ENCODE data around the gene HAPLN2. TPM values are rescaled to one million over a fixed set of nuclear protein-coding genes. Genes with fewer than 3 reads are reported as not detected.

HAPLN2 gene
- total RNA-seq, 1 experiment from 2014 or later: 1.2 TPM

DNA sequence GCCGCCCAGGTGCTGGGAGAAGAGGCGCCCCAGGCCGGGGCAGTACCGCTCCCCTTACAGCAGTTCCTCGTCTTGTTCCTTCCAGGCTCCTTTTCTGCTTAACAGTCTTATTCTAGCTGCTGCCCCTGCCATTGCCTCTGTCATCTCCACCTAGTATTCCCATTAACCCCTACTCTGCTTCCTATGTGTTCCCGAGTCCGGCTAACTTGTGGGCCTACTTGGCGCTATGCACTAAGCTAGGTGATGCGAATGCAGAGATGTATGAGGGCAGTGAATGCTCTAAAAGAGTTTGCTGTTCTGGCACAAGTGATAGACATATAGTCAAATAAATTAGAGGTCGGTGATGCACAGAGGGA lies 46.6 kb upstream of the HAPLN2 start:
- DNase-seq (ENCODE audit: low spot score) (no peak), ATAC-seq (peak; percentile 15)
- H3K4me1 Mint-ChIP-seq: peaks cover 15% of the 10 kb centered on the region
- H3K9me3 Mint-ChIP-seq: no peaks in the 10 kb centered on the region
- H3K4me3 Mint-ChIP-seq: peak overlapping the region; percentile 99
- H3K27ac Mint-ChIP-seq: no peak overlapping the region
- no peaks in the 10 kb centered on the region; the same call in 1 of the 2 replicates for H3K27me3 Mint-ChIP-seq (ENCODE audit: low read depth)
- TF ChIP-seq, protein P1, sequence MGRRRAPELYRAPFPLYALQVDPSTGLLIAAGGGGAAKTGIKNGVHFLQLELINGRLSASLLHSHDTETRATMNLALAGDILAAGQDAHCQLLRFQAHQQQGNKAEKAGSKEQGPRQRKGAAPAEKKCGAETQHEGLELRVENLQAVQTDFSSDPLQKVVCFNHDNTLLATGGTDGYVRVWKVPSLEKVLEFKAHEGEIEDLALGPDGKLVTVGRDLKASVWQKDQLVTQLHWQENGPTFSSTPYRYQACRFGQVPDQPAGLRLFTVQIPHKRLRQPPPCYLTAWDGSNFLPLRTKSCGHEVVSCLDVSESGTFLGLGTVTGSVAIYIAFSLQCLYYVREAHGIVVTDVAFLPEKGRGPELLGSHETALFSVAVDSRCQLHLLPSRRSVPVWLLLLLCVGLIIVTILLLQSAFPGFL (CRISPR knock-in tag; IDR thresholded peaks at IDR 0.05; ENCODE audit: borderline replicate concordance): no peak
- TF ChIP-seq, protein P2, sequence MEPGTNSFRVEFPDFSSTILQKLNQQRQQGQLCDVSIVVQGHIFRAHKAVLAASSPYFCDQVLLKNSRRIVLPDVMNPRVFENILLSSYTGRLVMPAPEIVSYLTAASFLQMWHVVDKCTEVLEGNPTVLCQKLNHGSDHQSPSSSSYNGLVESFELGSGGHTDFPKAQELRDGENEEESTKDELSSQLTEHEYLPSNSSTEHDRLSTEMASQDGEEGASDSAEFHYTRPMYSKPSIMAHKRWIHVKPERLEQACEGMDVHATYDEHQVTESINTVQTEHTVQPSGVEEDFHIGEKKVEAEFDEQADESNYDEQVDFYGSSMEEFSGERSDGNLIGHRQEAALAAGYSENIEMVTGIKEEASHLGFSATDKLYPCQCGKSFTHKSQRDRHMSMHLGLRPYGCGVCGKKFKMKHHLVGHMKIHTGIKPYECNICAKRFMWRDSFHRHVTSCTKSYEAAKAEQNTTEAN (CRISPR knock-in tag; IDR thresholded peaks at IDR 0.05): 0 out of 2 replicates have a peak, but pooled peaks have one; percentile 35
- POLR2A ChIA-PET: no interaction called here
- CTCF ChIA-PET: interaction anchor here (0.9 to 2.3 kb wide), 6 partner anchors 12 to 107 kb away, joined by 3 to 15 read pairs (median 4); partner anchors contain the start of gene HAPLN2
- peaks cover 11% of the 10 kb centered on the region for H3K36me3 Mint-ChIP-seq

DNA sequence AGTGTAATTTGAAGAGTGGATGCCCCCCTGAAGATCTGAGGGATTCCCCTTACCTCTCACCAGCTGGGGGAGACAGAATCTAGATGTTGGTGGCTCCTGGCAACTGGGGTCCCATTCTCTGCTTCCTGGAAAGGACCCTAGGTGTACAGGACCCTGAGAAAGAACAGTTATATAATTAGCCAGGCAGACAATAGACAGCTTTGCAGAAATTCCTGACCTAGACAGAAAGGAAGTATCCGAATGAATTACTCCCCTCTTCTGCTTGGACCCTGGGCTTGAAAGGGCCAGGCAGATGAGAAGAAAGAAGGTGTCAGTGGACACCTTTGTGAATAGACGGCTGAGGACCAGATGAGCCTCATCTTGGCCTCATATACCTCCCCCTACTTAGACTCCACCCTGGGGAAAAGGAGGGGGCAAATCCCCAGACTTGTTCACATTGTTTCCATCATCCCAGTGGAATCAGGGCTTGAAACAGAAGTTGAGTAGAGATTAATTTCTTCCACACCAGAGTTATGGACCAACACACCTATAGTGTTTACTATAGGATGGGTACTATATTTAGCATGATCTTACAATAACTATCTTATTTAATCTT lies 45.1 kb upstream of the HAPLN2 start:
- CTCF ChIA-PET: interaction anchor here (0.8 to 1.1 kb wide), 3 partner anchors 9 to 128 kb away, joined by 3 to 7 read pairs (median 3); no protein-coding TSS in a partner anchor

DNA sequence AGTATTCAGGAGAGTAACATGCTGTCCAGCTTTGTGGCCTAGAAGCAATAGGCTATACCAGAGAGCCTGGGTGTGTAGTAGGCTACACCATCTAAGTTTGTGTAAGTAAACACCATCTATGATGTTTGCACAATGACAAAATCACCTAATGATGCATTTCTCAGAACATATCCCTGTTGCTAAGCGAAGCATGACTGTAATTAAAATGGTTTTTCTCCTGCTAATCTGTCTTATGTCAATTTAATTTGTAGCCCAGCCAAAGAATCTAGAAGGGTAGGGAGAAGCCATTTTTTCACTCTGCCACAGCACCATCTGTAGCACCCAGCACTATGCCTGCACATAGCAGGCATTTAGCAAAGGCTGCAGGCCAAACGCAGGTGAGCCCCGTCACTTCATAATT lies 41.7 kb upstream of the HAPLN2 start:
- peaks cover 2% of the 10 kb centered on the region for H3K27me3 Mint-ChIP-seq (ENCODE audit: low read depth)
- ChIA-PET CTCF (interaction anchor here (0.8 to 1.6 kb wide), 3 partner anchors 25 to 105 kb away, joined by 3 to 4 read pairs (median 3); partner anchors contain the start of gene HAPLN2), POLR2A (no interaction called here)
- TF ChIP-seq, protein P3, sequence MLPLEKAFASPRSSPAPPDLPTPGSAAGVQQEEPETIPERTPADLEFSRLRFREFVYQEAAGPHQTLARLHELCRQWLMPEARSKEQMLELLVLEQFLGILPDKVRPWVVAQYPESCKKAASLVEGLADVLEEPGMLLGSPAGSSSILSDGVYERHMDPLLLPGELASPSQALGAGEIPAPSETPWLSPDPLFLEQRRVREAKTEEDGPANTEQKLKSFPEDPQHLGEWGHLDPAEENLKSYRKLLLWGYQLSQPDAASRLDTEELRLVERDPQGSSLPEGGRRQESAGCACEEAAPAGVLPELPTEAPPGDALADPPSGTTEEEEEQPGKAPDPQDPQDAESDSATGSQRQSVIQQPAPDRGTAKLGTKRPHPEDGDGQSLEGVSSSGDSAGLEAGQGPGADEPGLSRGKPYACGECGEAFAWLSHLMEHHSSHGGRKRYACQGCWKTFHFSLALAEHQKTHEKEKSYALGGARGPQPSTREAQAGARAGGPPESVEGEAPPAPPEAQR (CRISPR knock-in tag; IDR thresholded peaks at IDR 0.05): no peak
- no peak for TF ChIP-seq TEAD4 (CRISPR knock-in tag; IDR thresholded peaks at IDR 0.05)
- no peak for TF ChIP-seq SOX15 (CRISPR knock-in tag; IDR thresholded peaks at IDR 0.05)
- TF ChIP-seq KAT7 (CRISPR knock-in tag; IDR thresholded peaks at IDR 0.05; ENCODE audit: borderline replicate concordance): no peak
- no peak for TF ChIP-seq GABPB1 (CRISPR knock-in tag; IDR thresholded peaks at IDR 0.05)
- no peak for TF ChIP-seq RELA (CRISPR knock-in tag; IDR thresholded peaks at IDR 0.05; ENCODE audit: borderline replicate concordance)
- H3K27ac Mint-ChIP-seq: no peak overlapping the region
- H3K4me1 Mint-ChIP-seq: peaks cover 3% of the 10 kb centered on the region; the same call in 1 of the 2 replicates
- no peaks in the 10 kb centered on the region for H3K9me3 Mint-ChIP-seq
- no peaks in the 10 kb centered on the region for H3K36me3 Mint-ChIP-seq
- DNase-seq (ENCODE audit: low spot score) (no peak), ATAC-seq (no peak)
- no peak overlapping the region for H3K4me3 Mint-ChIP-seq

More for the DNA sequence above, 45.1 kb upstream of the HAPLN2 start:
- DNase-seq (ENCODE audit: low spot score) (no peak), ATAC-seq (no peak)
- Mint-ChIP-seq H3K27ac (no peak overlapping the region), H3K36me3 (peaks cover 5% of the 10 kb centered on the region; the same call in 1 of the 2 replicates), H3K4me1 (peaks cover 15% of the 10 kb centered on the region), H3K9me3 (no peaks in the 10 kb centered on the region), H3K27me3 (ENCODE audit: low read depth) (no peaks in the 10 kb centered on the region; the same call in 1 of the 2 replicates), H3K4me3 (no peak overlapping the region)
- POLR2A ChIA-PET: no interaction called here
- TF ChIP-seq GABPB1 (CRISPR knock-in tag; IDR thresholded peaks at IDR 0.05) (no peak), EMX1 (CRISPR knock-in tag; IDR thresholded peaks at IDR 0.05) (no peak), ESRRA (CRISPR knock-in tag; IDR thresholded peaks at IDR 0.05; ENCODE audit: borderline replicate concordance) (no peak), ZNF232 (CRISPR knock-in tag; IDR thresholded peaks at IDR 0.05) (no peak), ZNF121 (CRISPR knock-in tag; IDR thresholded peaks at IDR 0.05) (no peak), NR3C1 (CRISPR knock-in tag; conservative IDR thresholded peaks at IDR 0.05; ENCODE audit: low read depth) (no peak)

DNA sequence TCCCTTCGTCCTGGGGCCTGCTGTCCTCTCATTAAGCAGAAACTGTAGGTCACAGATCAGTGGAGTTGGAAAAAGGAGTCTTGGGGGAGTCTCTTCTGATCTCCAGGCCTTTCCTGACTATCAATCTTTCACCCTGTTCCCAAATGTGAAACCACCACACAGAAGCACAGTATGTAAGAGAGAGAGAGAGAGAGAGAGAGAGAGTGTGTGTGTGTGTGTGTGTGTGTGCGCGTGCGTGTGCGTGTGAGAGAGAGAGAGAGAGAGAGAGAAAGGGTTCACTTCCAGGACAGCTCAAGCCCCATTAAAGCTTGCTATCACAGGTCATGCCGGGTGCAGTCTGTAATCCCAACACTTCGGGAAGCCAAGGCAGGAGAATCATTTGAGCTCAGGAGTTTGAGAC lies 41.2 kb upstream of the HAPLN2 start:
- CTCF ChIA-PET: interaction anchor here (0.8 to 1.8 kb wide), 4 partner anchors 24 to 104 kb away, joined by 3 to 6 read pairs (median 4); partner anchors contain the start of genes HAPLN2 and MEF2D
- no peak overlapping the region for H3K4me3 Mint-ChIP-seq
- POLR2A ChIA-PET: no interaction called here

More for the DNA sequence above, 41.2 kb upstream of the HAPLN2 start:
- DNase-seq (ENCODE audit: low spot score) (no peak), ATAC-seq (no peak)
- Mint-ChIP-seq H3K4me1 (no peaks in the 10 kb centered on the region; the same call in 1 of the 2 replicates), H3K27me3 (ENCODE audit: low read depth) (peaks cover 2% of the 10 kb centered on the region), H3K36me3 (no peaks in the 10 kb centered on the region), H3K9me3 (no peaks in the 10 kb centered on the region), H3K27ac (peak overlapping the region; percentile 46; the same call in 1 of the 2 replicates)
- TF ChIP-seq KAT7 (CRISPR knock-in tag; IDR thresholded peaks at IDR 0.05; ENCODE audit: borderline replicate concordance) (no peak), NR2C2 (CRISPR knock-in tag; IDR thresholded peaks at IDR 0.05) (no peak), ZNF671 (CRISPR knock-in tag; IDR thresholded peaks at IDR 0.05) (no peak)
